GM12892 (cell line): ENCODE measurements around the gene FBXW9.

Source experiments
- POLR2A ChIP-seq: IDR thresholded peaks from 2 replicates; pipeline ENCODE4 v1.6.1; 2011; ENCODE audit warnings: low read depth, low read length, control low read depth
- POLR2AphosphoS5 ChIP-seq: IDR thresholded peaks from 2 replicates; pipeline ENCODE4 v1.6.1; 2011; ENCODE audit warnings: low read depth, low read length, control low read depth
- TAF1 ChIP-seq: IDR thresholded peaks from 2 replicates; pipeline ENCODE4 v1.6.1; 2011; ENCODE audit warnings: low read depth, mild to moderate bottlenecking, control low read depth, low read length, borderline replicate concordance

- TF ChIP-seq TAF1, result no peak
- TF ChIP-seq POLR2A, result no peak
- no peak for TF ChIP-seq POLR2AphosphoS5
Measured at GRCh38 chr19:12703046-12703445, 6.6 kb upstream of the FBXW9 start.
